ENCODE measurements around the gene CEACAM7. TPM values are rescaled to one million over a fixed set of nuclear protein-coding genes. Genes with fewer than 3 reads are reported as not detected.

CEACAM7 gene
- total RNA-seq, 2 donors from 2014 or later, result not detected

- no peak for TF ChIP-seq CTCF (conservative IDR thresholded peaks at IDR 0.05)
- Histone ChIP-seq H3K36me3 (ENCODE audit: control insufficient read depth, insufficient read depth, low read length) (no peaks in the 10 kb centered on the region), H3K9ac (ENCODE audit: extremely low read depth, low read length, poor library complexity, severe bottlenecking) (no peak overlapping the region), H3K9me3 (ENCODE audit: control insufficient read depth, low read length) (peaks cover 8% of the 10 kb centered on the region), H3K27me3 (ENCODE audit: control insufficient read depth, insufficient read depth, low read length, poor library complexity, severe bottlenecking) (no peaks in the 10 kb centered on the region), H3K4me3 (ENCODE audit: low read length) (no peak overlapping the region), H3K4me1 (ENCODE audit: control insufficient read depth, insufficient read depth, low read length) (no peaks in the 10 kb centered on the region), H3K27ac (ENCODE audit: low read depth, low read length) (no peak overlapping the region)
- Mint-ChIP-seq H3K27ac (no peak overlapping the region), H3K36me3 (ENCODE audit: low read depth) (no peaks in the 10 kb centered on the region), H3K9me3 (peaks cover 94% of the 10 kb centered on the region), H3K27me3 (ENCODE audit: insufficient read depth) (no peaks in the 10 kb centered on the region), H3K4me3 (no peak overlapping the region), H3K4me1 (no peaks in the 10 kb centered on the region)
- no peak for DNase-seq
- 52% methylated on average over 3 of the region's 3 CpGs; no CpG with 5 or more reads in 1 of the 2 experiments for WGBS, 2 experiments (ENCODE audit: insufficient coverage in 1 of 2, insufficient read length in 1 of 2)
These were observed 61.8 kb downstream of the CEACAM7 start for GRCh38 chr19:41626278-41626677.

GRCh38 chr19:41624937-41625336 lies 63.1 kb downstream of the CEACAM7 start:
- Histone ChIP-seq H3K4me3 (ENCODE audit: low read length) (no peak overlapping the region), H3K36me3 (ENCODE audit: control insufficient read depth, insufficient read depth, low read length) (no peaks in the 10 kb centered on the region), H3K9ac (ENCODE audit: extremely low read depth, low read length, poor library complexity, severe bottlenecking) (no peak overlapping the region), H3K27ac (ENCODE audit: low read depth, low read length) (no peak overlapping the region), H3K27me3 (ENCODE audit: control insufficient read depth, insufficient read depth, low read length, poor library complexity, severe bottlenecking) (no peaks in the 10 kb centered on the region), H3K4me1 (ENCODE audit: control insufficient read depth, insufficient read depth, low read length) (no peaks in the 10 kb centered on the region), H3K9me3 (ENCODE audit: control insufficient read depth, low read length) (no peaks in the 10 kb centered on the region)
- Mint-ChIP-seq H3K4me3 (no peak overlapping the region), H3K4me1 (no peaks in the 10 kb centered on the region), H3K27ac (no peak overlapping the region), H3K27me3 (ENCODE audit: insufficient read depth) (no peaks in the 10 kb centered on the region), H3K36me3 (ENCODE audit: low read depth) (no peaks in the 10 kb centered on the region), H3K9me3 (peaks cover 93% of the 10 kb centered on the region)
- 40 to 74% methylated on average over 1 to 4 of the region's 4 CpGs for WGBS, 2 experiments (ENCODE audit: insufficient coverage in 1 of 2, insufficient read length in 1 of 2)
- DNase-seq, result no peak
- no peak for TF ChIP-seq CTCF (conservative IDR thresholded peaks at IDR 0.05)

DNA sequence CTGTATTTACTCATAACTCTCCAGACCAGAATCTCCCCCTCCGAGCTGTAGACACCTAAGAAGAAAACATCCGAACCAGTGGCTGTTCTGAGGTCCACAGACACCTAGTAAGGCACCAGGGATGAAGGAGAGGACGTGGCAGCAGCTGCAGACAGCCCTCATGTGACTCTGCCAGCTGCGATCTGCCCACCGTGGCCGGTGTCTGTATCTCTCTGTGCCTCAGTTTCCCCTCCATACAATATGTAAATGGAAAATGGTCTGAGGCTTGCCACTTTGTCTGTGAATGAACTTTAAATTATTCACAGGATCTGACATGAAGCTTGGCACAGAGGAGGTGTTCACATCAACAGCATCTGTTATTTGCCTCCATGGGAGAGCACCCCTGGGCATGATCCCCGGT lies 63.6 kb downstream of the CEACAM7 start:
- Histone ChIP-seq H3K4me3 (ENCODE audit: low read length) (no peak overlapping the region), H3K9ac (ENCODE audit: extremely low read depth, low read length, poor library complexity, severe bottlenecking) (no peak overlapping the region), H3K27ac (ENCODE audit: low read depth, low read length) (no peak overlapping the region), H3K9me3 (ENCODE audit: control insufficient read depth, low read length) (no peaks in the 10 kb centered on the region), H3K36me3 (ENCODE audit: control insufficient read depth, insufficient read depth, low read length) (no peaks in the 10 kb centered on the region), H3K4me1 (ENCODE audit: control insufficient read depth, insufficient read depth, low read length) (no peaks in the 10 kb centered on the region), H3K27me3 (ENCODE audit: control insufficient read depth, insufficient read depth, low read length, poor library complexity, severe bottlenecking) (no peaks in the 10 kb centered on the region)
- DNase-seq, result no peak
- no peaks in the 10 kb centered on the region for H3K27me3 Mint-ChIP-seq (ENCODE audit: insufficient read depth)
- peaks cover 93% of the 10 kb centered on the region for H3K9me3 Mint-ChIP-seq
- H3K4me1 Mint-ChIP-seq, result no peaks in the 10 kb centered on the region
- TF ChIP-seq CTCF (conservative IDR thresholded peaks at IDR 0.05), result no peak
- no peak overlapping the region for H3K4me3 Mint-ChIP-seq
- no peak overlapping the region for H3K27ac Mint-ChIP-seq
- H3K36me3 Mint-ChIP-seq (ENCODE audit: low read depth), result no peaks in the 10 kb centered on the region
- 66 to 79% methylated on average over 6 to 7 of the region's 7 CpGs for WGBS, 2 experiments (ENCODE audit: insufficient coverage in 1 of 2, insufficient read length in 1 of 2)
